Keratinocyte (primary cell): Measurements from ENCODE around the gene NPDC1. TPM values are rescaled to one million over a fixed set of nuclear protein-coding genes. Genes with fewer than 3 reads are reported as not detected.
A peak's percentile ranks its signal among the peaks of the same experiment; 100 is the strongest.

ENCODE experiments used
- DNase-seq: peaks from one replicate; pipeline ENCODE4 v3.0.0-alpha.2; 2011; ENCODE audit warnings: low read depth, missing footprints, low spot score
- FAIRE-seq: peaks from 2 replicates; lab custom pipeline; 2011; peaks lifted over from hg19 to GRCh38; lab: Jason Lieb, UNC
- H2AFZ ChIP-seq: 2 replicates; pipeline ENCODE4 v1.6.0; 2012; ENCODE audit warnings: low read length, control low read depth, inconsistent platforms; ENCODE audit not compliant: control insufficient read depth
- H3K27ac ChIP-seq: 2 replicates; pipeline ENCODE4 v1.5.1; 2011; ENCODE audit warnings: low read length; ENCODE audit not compliant: control insufficient read depth, insufficient read depth
- H3K27me3 ChIP-seq: 3 replicates; pipeline ENCODE4 v1.6.0; 2011; ENCODE audit warnings: low read length; ENCODE audit not compliant: control insufficient read depth, insufficient read depth; ENCODE audit errors: extremely low read depth
- H3K36me3 ChIP-seq, 2 experiments: 2 replicates in 1 of 2; 3 replicates in 1 of 2; pipeline ENCODE4 v1.5.1; 2011; ENCODE audit warnings: low read length in 2 of 2, mild to moderate bottlenecking in 1 of 2; ENCODE audit not compliant: control insufficient read depth in 2 of 2, insufficient read depth in 2 of 2; ENCODE audit errors: extremely low read depth in 1 of 2
- H3K4me1 ChIP-seq: 3 replicates; pipeline ENCODE4 v1.5.1; 2011; ENCODE audit warnings: low read length; ENCODE audit not compliant: control insufficient read depth, insufficient read depth; ENCODE audit errors: extremely low read depth
- H3K4me2 ChIP-seq: 3 replicates; pipeline ENCODE4 v1.6.0; 2011; ENCODE audit warnings: low read depth, low read length; ENCODE audit not compliant: control insufficient read depth, insufficient read depth; ENCODE audit errors: extremely low read depth
- H3K4me3 ChIP-seq, 3 experiments: fragments of 200-600 bp in 1 of 3; sonication (generic) in 1 of 3; 2 replicates in 2 of 3; 3 replicates in 1 of 3; pipeline ENCODE4 v1.5.1; 2011 to 2016; ENCODE audit warnings: low read length in 3 of 3, mild to moderate bottlenecking in 3 of 3, control low read depth in 2 of 3, inconsistent platforms in 1 of 3, low read depth in 1 of 3, mixed read lengths in 1 of 3, mixed run types in 1 of 3, moderate library complexity in 1 of 3; ENCODE audit not compliant: control insufficient read depth in 2 of 3, insufficient read depth in 2 of 3; ENCODE audit errors: extremely low read depth in 1 of 3
- H3K79me2 ChIP-seq: 2 replicates; pipeline ENCODE4 v1.6.0; 2012; ENCODE audit warnings: low read length; ENCODE audit not compliant: control insufficient read depth, insufficient read depth
- H3K9ac ChIP-seq: 3 replicates; pipeline ENCODE4 v1.6.0; 2011; ENCODE audit warnings: low read length; ENCODE audit not compliant: control insufficient read depth, insufficient read depth; ENCODE audit errors: extremely low read depth
- H3K9me1 ChIP-seq: 3 replicates; pipeline ENCODE4 v1.6.0; 2011; ENCODE audit warnings: low read length; ENCODE audit not compliant: control insufficient read depth, insufficient read depth; ENCODE audit errors: extremely low read depth
- H3K9me3 ChIP-seq: 2 replicates; pipeline ENCODE4 v1.5.1; 2012; ENCODE audit warnings: low read depth, low read length; ENCODE audit not compliant: control insufficient read depth
- H4K20me1 ChIP-seq: 3 replicates; pipeline ENCODE4 v1.6.0; 2011; ENCODE audit warnings: low read length; ENCODE audit not compliant: control insufficient read depth, insufficient read depth; ENCODE audit errors: extremely low read depth
- CTCF ChIP-seq, 3 experiments: IDR thresholded peaks in 1 of 3; conservative IDR thresholded peaks in 1 of 3; optimal IDR thresholded peaks in 1 of 3; 2 replicates in 2 of 3; 3 replicates in 1 of 3; pipeline versions ENCODE3 to v1.5.1; 2011; ENCODE audit warnings: low read length in 3 of 3, mild to moderate bottlenecking in 3 of 3, moderate library complexity in 2 of 3, control low read depth in 1 of 3, inconsistent platforms in 1 of 3; ENCODE audit not compliant: insufficient read depth in 2 of 3; ENCODE audit errors: extremely low read depth in 1 of 3
- EZH2 ChIP-seq: IDR thresholded peaks from one replicate; pipeline ENCODE4 v1.6.1; 2012; ENCODE audit warnings: inconsistent platforms, mild to moderate bottlenecking, low read length, moderate library complexity
- dilution Hi-C: fragments of 300-500 bp; cut with MboI; formaldehyde crosslinking; loops from one replicate; pipeline ENCODE4 v1.7.0; 2020; ENCODE audit warnings: low sequenced_read_pairs; ENCODE audit not compliant: extremely low pct_ligation_motif_present
- polyA plus RNA-seq, 5 experiments: library from polyadenylated mRNA; depleted of rRNA in 3 of 5; stranded (reverse) in 3 of 5; stranded (forward) in 1 of 5; unstranded in 1 of 5; fragments of >200 nt; gene quantifications; 1 replicate in 1 of 5; 2 replicates in 3 of 5; 3 replicates in 1 of 5; pipeline versions ENCODE4 v1.2.1 to v1.2.3, GENCODE V29; 2011 to 2012; ENCODE audit warnings: missing spikeins in 2 of 5, low read depth in 1 of 5, low replicate concordance in 1 of 5

The NPDC1 gene
- polyA plus RNA-seq, 1 donor (not counting 4 experiments of a cell fraction or from before 2014, with no cell fraction given): 9.8 TPM

DNA sequence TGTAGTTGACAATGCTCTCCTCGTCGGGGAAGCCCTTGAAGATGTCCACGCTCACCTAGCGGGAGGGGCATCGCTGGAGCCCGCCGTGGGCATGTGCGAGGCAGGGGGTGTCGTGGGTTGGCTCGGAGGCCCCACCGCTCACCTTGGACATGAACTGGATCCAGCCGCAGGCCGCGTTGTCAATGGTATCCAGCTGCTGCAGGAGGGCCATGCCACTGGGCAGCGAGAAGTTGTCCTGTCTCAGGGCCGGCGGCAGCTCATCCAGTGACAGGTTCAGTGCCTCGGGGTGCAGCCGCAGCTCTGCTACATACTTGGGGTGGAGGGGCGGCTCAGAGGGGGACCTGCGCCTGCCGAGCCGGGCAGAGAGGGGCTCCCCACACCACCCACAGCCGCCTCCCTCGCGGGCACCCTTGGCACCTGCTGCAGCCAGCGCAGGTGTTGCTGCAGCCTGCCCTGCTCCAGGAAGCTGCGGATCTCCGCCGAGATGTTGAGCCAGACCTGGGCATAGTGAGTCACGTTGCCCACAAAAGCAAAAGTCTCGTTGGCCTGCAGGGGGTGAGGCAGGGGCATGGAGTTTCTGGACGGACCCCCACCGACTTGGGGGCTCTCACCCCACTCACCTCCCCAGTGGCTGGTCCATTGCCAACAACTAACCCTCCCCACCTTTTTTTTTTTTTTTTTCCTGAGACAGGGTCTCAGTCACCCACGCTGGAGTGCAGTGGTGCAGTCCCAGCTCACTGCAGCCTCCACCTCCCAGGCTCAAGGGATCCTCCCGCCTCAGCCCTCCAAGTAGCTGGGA lies 27.0 kb downstream of the NPDC1 start:
- Histone ChIP-seq H3K9me1 (no peaks in the 10 kb centered on the region), H3K4me2 (no peak overlapping the region), H3K79me2 (no peaks in the 10 kb centered on the region), H3K27ac (no peak overlapping the region), H4K20me1 (no peaks in the 10 kb centered on the region), H3K4me3 (no peak overlapping the region), H3K9ac (no peak overlapping the region), H2AFZ (no peak overlapping the region), H3K9me3 (no peaks in the 10 kb centered on the region), H3K27me3 (no peaks in the 10 kb centered on the region), H3K4me1 (no peaks in the 10 kb centered on the region), H3K36me3 (no peaks in the 10 kb centered on the region)
- no peak for FAIRE-seq
- dilution Hi-C loops: no loop called here
- DNase-seq: no peak
- TF ChIP-seq CTCF (optimal IDR thresholded peaks at IDR 0.05 in 1 of 3, IDR thresholded peaks at IDR 0.05 in 1 of 3, conservative IDR thresholded peaks at IDR 0.05 in 1 of 3; ENCODE audit: extremely low read depth in 1 of 3, insufficient read depth in 2 of 3, low read length in 3 of 3) (peak in 1 of 3 experiments; percentile 50), EZH2 (no peak)

DNA sequence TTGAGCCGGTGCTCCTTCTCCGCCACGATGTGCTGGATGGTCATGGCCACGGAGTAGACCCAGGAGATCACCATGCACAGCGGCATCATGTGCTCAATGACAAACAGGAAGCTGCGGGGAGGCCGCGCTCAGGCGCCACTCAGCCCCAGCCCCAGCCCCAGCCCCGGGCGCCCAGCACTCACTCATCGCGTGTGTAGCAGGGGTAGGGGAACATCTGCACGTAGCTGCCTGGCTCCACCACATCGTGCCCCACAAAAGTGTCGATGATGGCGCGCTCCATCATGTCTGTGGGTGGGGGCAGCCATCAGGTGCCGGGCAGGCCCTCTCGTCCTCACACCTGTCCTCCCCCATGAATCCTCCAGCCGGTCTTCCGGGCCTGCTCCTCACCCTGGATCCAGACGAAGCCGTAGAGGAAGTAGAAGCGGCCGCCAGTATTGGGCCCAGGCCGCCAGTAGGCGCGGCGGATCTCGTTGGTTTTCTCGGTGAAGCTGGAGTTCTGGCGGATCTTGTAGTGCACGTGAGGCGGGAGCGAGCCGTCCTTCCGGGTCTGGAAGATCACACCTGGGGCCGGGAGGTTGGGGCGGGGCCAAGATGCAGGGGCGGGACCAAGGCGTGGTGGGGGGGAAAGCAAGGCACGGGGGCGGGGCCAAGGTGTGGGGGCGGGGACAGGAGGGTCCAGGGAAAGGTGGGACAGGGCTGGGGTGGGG lies 28.0 kb downstream of the NPDC1 start:
- dilution Hi-C loops: no loop called here
- no peaks in the 10 kb centered on the region for H3K9me3 ChIP-seq
- no peak for TF ChIP-seq CTCF (optimal IDR thresholded peaks at IDR 0.05 in 1 of 3, IDR thresholded peaks at IDR 0.05 in 1 of 3, conservative IDR thresholded peaks at IDR 0.05 in 1 of 3; ENCODE audit: extremely low read depth in 1 of 3, insufficient read depth in 2 of 3, low read length in 3 of 3)
- TF ChIP-seq EZH2: no peak

More for the DNA sequence above, 28.0 kb downstream of the NPDC1 start:
- no peak overlapping the region for H3K27ac ChIP-seq
- no peaks in the 10 kb centered on the region for H3K4me1 ChIP-seq
- no peak overlapping the region for H3K4me3 ChIP-seq
- FAIRE-seq: no peak
- DNase-seq: no peak
- no peak overlapping the region for H3K4me2 ChIP-seq
- H3K9ac ChIP-seq: no peak overlapping the region
- no peaks in the 10 kb centered on the region for H3K36me3 ChIP-seq
- no peaks in the 10 kb centered on the region for H3K79me2 ChIP-seq
- no peak overlapping the region for H2AFZ ChIP-seq
- H3K9me1 ChIP-seq: no peaks in the 10 kb centered on the region
- H3K27me3 ChIP-seq: no peaks in the 10 kb centered on the region
- H4K20me1 ChIP-seq: no peaks in the 10 kb centered on the region
